ENCODE data around the gene TSPAN4. TPM values are rescaled to one million over a fixed set of nuclear protein-coding genes. Genes with fewer than 3 reads are reported as not detected.

The TSPAN4 gene
- total and polyA plus RNA-seq, 9 of the 15 experiments (the other 6 are each of a cell fraction or from before 2014, with no cell fraction given) = 0.07 to 31.0 (median 15.7) TPM

DNA sequence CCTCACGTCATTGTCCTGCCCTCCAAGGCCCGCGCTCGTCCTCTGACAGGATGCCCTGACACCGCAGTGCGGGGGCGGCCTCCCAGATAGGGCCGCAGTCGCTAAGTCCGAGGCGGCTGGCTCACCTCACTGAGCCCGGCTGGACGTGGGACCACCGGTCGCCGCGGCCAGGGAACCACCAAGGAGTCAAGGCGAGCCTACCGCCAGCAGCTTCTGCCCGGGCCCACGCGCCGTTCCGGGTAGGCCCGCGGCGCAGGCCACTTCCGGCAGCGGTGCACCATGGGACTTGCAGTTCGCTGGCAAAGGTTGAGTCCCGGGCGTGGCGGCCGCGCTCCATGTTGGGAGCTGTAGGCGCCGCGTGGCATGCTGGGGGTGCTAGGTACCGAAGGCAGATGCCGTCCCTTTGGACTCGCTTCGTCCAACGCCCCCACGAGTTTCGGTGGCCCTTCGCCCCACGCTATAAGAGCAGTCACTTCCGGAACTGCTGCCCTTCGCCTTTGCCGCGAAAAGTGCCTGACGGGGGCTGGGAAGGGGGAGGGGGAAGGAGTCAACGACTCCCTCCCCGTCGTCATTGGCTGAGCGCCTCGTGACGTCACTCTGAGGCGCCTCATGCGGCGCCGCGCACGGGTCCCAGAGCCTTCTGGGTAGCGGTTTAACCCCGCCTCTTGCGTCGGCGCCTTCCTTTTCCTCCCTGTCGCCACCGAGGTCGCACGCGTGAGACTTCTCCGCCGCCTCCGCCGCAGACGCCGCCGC, 33.2 kb upstream of the TSPAN4 start, which contains the start of gene RPLP2 (continued):
- TF ChIP-seq, protein P1, sequence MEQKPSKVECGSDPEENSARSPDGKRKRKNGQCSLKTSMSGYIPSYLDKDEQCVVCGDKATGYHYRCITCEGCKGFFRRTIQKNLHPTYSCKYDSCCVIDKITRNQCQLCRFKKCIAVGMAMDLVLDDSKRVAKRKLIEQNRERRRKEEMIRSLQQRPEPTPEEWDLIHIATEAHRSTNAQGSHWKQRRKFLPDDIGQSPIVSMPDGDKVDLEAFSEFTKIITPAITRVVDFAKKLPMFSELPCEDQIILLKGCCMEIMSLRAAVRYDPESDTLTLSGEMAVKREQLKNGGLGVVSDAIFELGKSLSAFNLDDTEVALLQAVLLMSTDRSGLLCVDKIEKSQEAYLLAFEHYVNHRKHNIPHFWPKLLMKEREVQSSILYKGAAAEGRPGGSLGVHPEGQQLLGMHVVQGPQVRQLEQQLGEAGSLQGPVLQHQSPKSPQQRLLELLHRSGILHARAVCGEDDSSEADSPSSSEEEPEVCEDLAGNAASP (IDR thresholded peaks at IDR 0.05) = no peak
- TF ChIP-seq, protein P2, sequence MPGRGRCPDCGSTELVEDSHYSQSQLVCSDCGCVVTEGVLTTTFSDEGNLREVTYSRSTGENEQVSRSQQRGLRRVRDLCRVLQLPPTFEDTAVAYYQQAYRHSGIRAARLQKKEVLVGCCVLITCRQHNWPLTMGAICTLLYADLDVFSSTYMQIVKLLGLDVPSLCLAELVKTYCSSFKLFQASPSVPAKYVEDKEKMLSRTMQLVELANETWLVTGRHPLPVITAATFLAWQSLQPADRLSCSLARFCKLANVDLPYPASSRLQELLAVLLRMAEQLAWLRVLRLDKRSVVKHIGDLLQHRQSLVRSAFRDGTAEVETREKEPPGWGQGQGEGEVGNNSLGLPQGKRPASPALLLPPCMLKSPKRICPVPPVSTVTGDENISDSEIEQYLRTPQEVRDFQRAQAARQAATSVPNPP (IDR thresholded peaks at IDR 0.05; ENCODE audit: borderline replicate concordance, insufficient read depth, insufficient read length) = no peak
- TF ChIP-seq MCM3 (IDR thresholded peaks at IDR 0.05) (no peak), NCOR1 (IDR thresholded peaks at IDR 0.05) (no peak), BACH1 (tag; IDR thresholded peaks at IDR 0.05) (no peak), SRSF3 (IDR thresholded peaks at IDR 0.05; ENCODE audit: insufficient read depth, low read length) (no peak), SAP30 (IDR thresholded peaks at IDR 0.05; ENCODE audit: borderline replicate concordance, insufficient read depth, low read depth, low read length, poor library complexity, severe bottlenecking) (peak; percentile 86), ZNF174 (CRISPR knock-in tag; IDR thresholded peaks at IDR 0.05) (no peak), RAD51 (IDR thresholded peaks at IDR 0.05; ENCODE audit: borderline replicate concordance, low read depth) (no peak; the same call in 1 of the 2 replicates), TCFL5 (CRISPR knock-in tag; conservative IDR thresholded peaks at IDR 0.05) (no peak), CAMTA2 (CRISPR knock-in tag; conservative IDR thresholded peaks at IDR 0.05) (no peak), ZNF695 (CRISPR knock-in tag; IDR thresholded peaks at IDR 0.05) (no peak)

Measured in K562 (cell line).